ENCODE measurements around the gene MXRA8. TPM values are rescaled to one million over a fixed set of nuclear protein-coding genes. Genes with fewer than 3 reads are reported as not detected.
"Not testable (repeated sequence)": the region's sequence is repeated elsewhere in the genome, so short reads cannot be mapped to it uniquely, and the experiment has no call there.

The MXRA8 gene
- total and polyA plus RNA-seq, 8 donors, result 23.3 to 203 (median 42.9) TPM

GRCh38 chr1:1385931-1386330 is 27.6 kb upstream of the MXRA8 start:
- TF ChIP-seq EP300 (IDR thresholded peaks at IDR 0.05) (no peak), POLR2AphosphoS5 (IDR thresholded peaks at IDR 0.05) (no peak), POLR2A (IDR thresholded peaks at IDR 0.05) (no peak), CTCF (IDR thresholded peaks at IDR 0.05) (no peak)
- Histone ChIP-seq H3K9me3 (no peaks in the 10 kb centered on the region), H3K36me3 (peaks cover 53 to 79% (median 74%) of the 10 kb centered on the region in 4 donors), H3K4me3 (no peak overlapping the region), H3K27ac (no peak overlapping the region), H3K4me1 (no peaks in the 10 kb centered on the region), H3K27me3 (no peaks in the 10 kb centered on the region)
- 90 to 96% (median 94%) methylated on average over 6 to 8 of the region's 8 CpGs for whole genome bisulfite sequencing, 5 donors
- no peak for DNase-seq
- intact Hi-C loops (cut with DNase I; ENCODE audit: low total_unique reads), result no loop called here

- H3K9me3 ChIP-seq; H3K27me3 ChIP-seq; H3K4me3 ChIP-seq; H3K27ac ChIP-seq; H3K4me1 ChIP-seq; intact Hi-C loops (cut with DNase I; ENCODE audit: low total_unique reads); DNase-seq: not testable (repeated sequence)
- H3K36me3 ChIP-seq, result peaks cover 48 to 79% (median 71%) of the 10 kb centered on the region in 4 donors
- WGBS, 5 donors, result 93 to 96% (median 95%) methylated on average over 29 of the region's 29 CpGs
These were observed 27.0 kb upstream of the MXRA8 start for GRCh38 chr1:1385339-1385738.

- Histone ChIP-seq H3K4me1 (peaks cover 0 to 3% (median 1%) of the 10 kb centered on the region in 4 donors), H3K9me3 (no peaks in the 10 kb centered on the region), H3K4me3 (no peak overlapping the region), H3K27me3 (no peaks in the 10 kb centered on the region), H3K36me3 (peaks cover 7 to 43% (median 32%) of the 10 kb centered on the region in 4 donors), H3K27ac (no peak overlapping the region)
- intact Hi-C loops (cut with DNase I; ENCODE audit: low total_unique reads), result no loop called here
- no peak for DNase-seq
- TF ChIP-seq POLR2A (IDR thresholded peaks at IDR 0.05) (no peak), EP300 (IDR thresholded peaks at IDR 0.05) (no peak), POLR2AphosphoS5 (IDR thresholded peaks at IDR 0.05) (no peak), CTCF (IDR thresholded peaks at IDR 0.05) (no peak)
- 72 to 81% (median 78%) methylated on average over 3 to 8 of the region's 8 CpGs for WGBS, 5 donors
These were observed 22.9 kb upstream of the MXRA8 start for GRCh38 chr1:1381294-1381693.

GRCh38 chr1:1380860-1381259 is 22.5 kb upstream of the MXRA8 start:
- Histone ChIP-seq H3K9me3 (no peaks in the 10 kb centered on the region), H3K27ac (no peak overlapping the region), H3K4me3 (no peak overlapping the region), H3K4me1 (peaks cover 3 to 8% (median 6%) of the 10 kb centered on the region in 4 donors), H3K27me3 (no peaks in the 10 kb centered on the region), H3K36me3 (peaks cover 3 to 38% (median 28%) of the 10 kb centered on the region in 4 donors)
- no peak for DNase-seq
- TF ChIP-seq POLR2A (IDR thresholded peaks at IDR 0.05) (no peak), POLR2AphosphoS5 (IDR thresholded peaks at IDR 0.05) (no peak), EP300 (IDR thresholded peaks at IDR 0.05) (no peak), CTCF (IDR thresholded peaks at IDR 0.05) (no peak)
- intact Hi-C loops (cut with DNase I; ENCODE audit: low total_unique reads), result no loop called here
- 92 to 100% (median 94%) methylated on average over 3 to 16 of the region's 16 CpGs for WGBS, 5 donors

GRCh38 chr1:1377540-1378205 is 19.3 kb upstream of the MXRA8 start:
- Histone ChIP-seq H3K9me3 (no peaks in the 10 kb centered on the region), H3K36me3 (peaks cover 0 to 37% (median 27%) of the 10 kb centered on the region in 4 donors), H3K27ac (no peak overlapping the region), H3K4me3 (no peak overlapping the region), H3K27me3 (no peaks in the 10 kb centered on the region), H3K4me1 (peaks cover 16 to 31% (median 28%) of the 10 kb centered on the region in 4 donors)
- DNase-seq, result no peak
- WGBS, 5 donors, result 94 to 96% (median 95%) methylated on average over 16 of the region's 16 CpGs
- intact Hi-C loops (cut with DNase I; ENCODE audit: low total_unique reads), result no loop called here
- TF ChIP-seq CTCF (IDR thresholded peaks at IDR 0.05) (no peak), EP300 (IDR thresholded peaks at IDR 0.05) (no peak), POLR2AphosphoS5 (IDR thresholded peaks at IDR 0.05) (no peak), POLR2A (IDR thresholded peaks at IDR 0.05) (no peak)
